MCF 10A (cell line): Measurements from ENCODE around the gene TMEM200A. TPM values are rescaled to one million over a fixed set of nuclear protein-coding genes. Genes with fewer than 3 reads are reported as not detected.
A peak's percentile ranks its signal among the peaks of the same experiment; 100 is the strongest.

ENCODE experiments used
- BruUV-seq: library from RNA; stranded (reverse); fragments of 400-500 nt; replicated peaks from 2 replicates; lab custom pipeline; 2021; lab: Mats Ljungman, UMichigan
- CTCF ChIA-PET: fragments of 300-600 bp; sonication (Branson Sonifier 250); formaldehyde crosslinking; extraction: SDS; loops from one replicate; lab custom pipeline; 2021; ENCODE audit warnings: antibody characterized with exemption, inconsistent platforms; lab: Yijun Ruan, JAX
- POLR2A ChIA-PET: fragments of 300-600, 350-650 bp; sonication (Branson Sonifier 250); formaldehyde crosslinking; extraction: SDS; loops from one replicate; lab custom pipeline; 2020; ENCODE audit warnings: antibody characterized with exemption, inconsistent platforms; lab: Yijun Ruan, JAX
- DNase-seq: peaks from one replicate; pipeline ENCODE4 v3.0.0-alpha.2; 2018; ENCODE audit not compliant: unreplicated experiment
- H3K27ac Mint-ChIP-seq: one replicate; pipeline ENCODE4 v1.8.0; 2022; ENCODE audit warnings: mild to moderate bottlenecking, low read depth, mixed read lengths; ENCODE audit not compliant: unreplicated experiment
- H3K27me3 Mint-ChIP-seq: one replicate; pipeline ENCODE4 v1.8.0; 2022; ENCODE audit warnings: mixed read lengths; ENCODE audit not compliant: insufficient read depth, unreplicated experiment
- H3K36me3 Mint-ChIP-seq: one replicate; pipeline ENCODE4 v1.8.0; 2022; ENCODE audit warnings: mild to moderate bottlenecking, moderate library complexity, mixed read lengths; ENCODE audit not compliant: insufficient read depth, unreplicated experiment
- H3K4me1 Mint-ChIP-seq: one replicate; pipeline ENCODE4 v1.8.0; 2022; ENCODE audit warnings: mixed read lengths; ENCODE audit not compliant: insufficient read depth, unreplicated experiment
- H3K4me3 Mint-ChIP-seq: one replicate; pipeline ENCODE4 v1.8.0; 2022; ENCODE audit warnings: mild to moderate bottlenecking, moderate library complexity, mixed read lengths; ENCODE audit not compliant: unreplicated experiment
- H3K9me3 Mint-ChIP-seq: one replicate; pipeline ENCODE4 v1.8.0; 2022; ENCODE audit warnings: mixed read lengths; ENCODE audit not compliant: unreplicated experiment
- CTCF ChIP-seq: fragments of 200-600 bp; IDR thresholded peaks from one replicate; pipeline ENCODE4 v1.8.0; 2022; ENCODE audit warnings: antibody characterized with exemption, mild to moderate bottlenecking; ENCODE audit not compliant: unreplicated experiment
- intact Hi-C: fragments of 100-400 bp; cut with micrococcal nuclease; formaldehyde crosslinking; loops from 2 replicates; pipeline ENCODE4 v1.14.1; 2022
- total RNA-seq: library from RNA; stranded (reverse); gene quantifications from 2 replicates; pipeline ENCODE4 v1.2.3, GENCODE V29; 2022

The TMEM200A gene
- total RNA-seq, 1 experiment from 2014 or later: not detected

- POLR2A ChIA-PET: interaction anchor here (1.1 kb wide), 1 partner anchor 35 kb away, joined by 3 read pairs; no protein-coding TSS in a partner anchor
- Mint-ChIP-seq H3K4me1 (peaks cover 7% of the 10 kb centered on the region), H3K4me3 (no peak overlapping the region), H3K27me3 (peaks cover 9% of the 10 kb centered on the region), H3K27ac (peak overlapping the region; percentile 63), H3K9me3 (no peaks in the 10 kb centered on the region), H3K36me3 (no peaks in the 10 kb centered on the region)
- CTCF ChIA-PET: interaction anchor here (0.7 to 0.8 kb wide), 2 partner anchors 27 to 56 kb away, joined by 3 read pairs; no protein-coding TSS in a partner anchor
- DNase-seq: peak; percentile 16
- BruUV-seq: no TSS peak
- TF ChIP-seq CTCF: no peak
- intact Hi-C loops: no loop called here
Observed at GRCh38 chr6:130417951-130418350, 52.1 kb downstream of the TMEM200A start.

DNA sequence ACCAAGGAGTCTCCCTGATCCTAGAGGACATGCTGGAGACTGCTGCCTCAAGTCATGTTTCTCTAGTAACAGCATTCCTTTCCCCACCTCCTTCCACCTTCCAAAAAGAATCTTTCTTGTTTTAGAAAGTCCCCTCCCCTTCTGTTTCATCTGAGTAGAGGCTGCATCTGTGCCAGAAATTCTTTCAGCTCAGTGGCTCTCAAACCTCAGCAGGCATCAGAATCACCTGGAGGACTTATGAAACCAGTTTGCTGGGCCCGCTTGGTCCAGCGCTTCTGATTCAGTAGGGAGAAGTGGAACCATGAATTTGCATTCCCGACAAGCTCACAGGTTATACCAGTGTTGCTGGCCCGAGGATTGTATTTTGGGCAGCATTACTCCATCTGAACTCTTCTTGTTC lies 55.1 kb downstream of the TMEM200A start:
- no peak for DNase-seq
- H3K36me3 Mint-ChIP-seq: no peaks in the 10 kb centered on the region
- no peaks in the 10 kb centered on the region for H3K27me3 Mint-ChIP-seq
- TF ChIP-seq CTCF: no peak
- H3K27ac Mint-ChIP-seq: no peak overlapping the region
- no peak overlapping the region for H3K4me3 Mint-ChIP-seq
- peaks cover 7% of the 10 kb centered on the region for H3K4me1 Mint-ChIP-seq
- no TSS peak for BruUV-seq
- intact Hi-C loops: no loop called here
- ChIA-PET CTCF (no interaction called here), POLR2A (interaction anchor here (0.6 kb wide), 1 partner anchor 189 kb away, joined by 3 read pairs; no protein-coding TSS in a partner anchor)
- no peaks in the 10 kb centered on the region for H3K9me3 Mint-ChIP-seq

- TF ChIP-seq CTCF: no peak
- Mint-ChIP-seq H3K9me3 (no peaks in the 10 kb centered on the region), H3K4me3 (no peak overlapping the region), H3K36me3 (no peaks in the 10 kb centered on the region), H3K27ac (no peak overlapping the region), H3K4me1 (peaks cover 7% of the 10 kb centered on the region), H3K27me3 (no peaks in the 10 kb centered on the region)
- ChIA-PET POLR2A (no interaction called here), CTCF (no interaction called here)
- no peak for DNase-seq
- BruUV-seq: no TSS peak
- intact Hi-C loops: no loop called here
Observed at GRCh38 chr6:130421585-130421984, 55.8 kb downstream of the TMEM200A start.

DNA sequence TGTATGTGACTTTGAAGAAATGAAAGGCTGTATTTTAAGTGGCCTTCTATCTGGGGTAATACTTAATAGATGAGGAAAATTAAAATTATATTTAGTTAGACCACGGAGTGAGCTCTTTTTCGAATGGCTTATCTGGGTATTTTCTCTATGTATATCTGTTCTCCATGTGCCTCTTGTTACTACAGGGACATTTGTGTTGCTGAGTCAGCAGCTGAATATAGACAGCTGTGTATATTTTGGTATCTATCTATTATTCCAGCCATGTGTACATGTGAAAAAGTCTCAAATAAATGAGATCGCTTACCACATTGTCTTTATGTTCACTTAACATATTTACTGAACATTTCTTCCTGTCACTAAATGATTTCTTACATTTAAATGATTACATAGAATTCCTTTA lies 57.2 kb downstream of the TMEM200A start:
- Mint-ChIP-seq H3K9me3 (no peaks in the 10 kb centered on the region), H3K27ac (no peak overlapping the region), H3K36me3 (no peaks in the 10 kb centered on the region), H3K4me3 (no peak overlapping the region), H3K4me1 (peaks cover 3% of the 10 kb centered on the region), H3K27me3 (peaks cover 8% of the 10 kb centered on the region)
- POLR2A ChIA-PET: no interaction called here
- no peak for DNase-seq
- TF ChIP-seq CTCF: no peak
- no TSS peak for BruUV-seq
- intact Hi-C loops: no loop called here
- CTCF ChIA-PET: no interaction called here
